A673 (cell line): ENCODE data around the gene WFS1. TPM values are rescaled to one million over a fixed set of nuclear protein-coding genes. Genes with fewer than 3 reads are reported as not detected.

Experiments used
- BruUV-seq: library from RNA; stranded (reverse); fragments of 400-500 nt; replicated peaks from 2 replicates; lab custom pipeline; 2021; lab: Mats Ljungman, UMichigan
- CTCF ChIA-PET: fragments of 300-600 bp; sonication (Branson Sonifier 250); formaldehyde crosslinking; loops from one replicate; lab custom pipeline; 2022; ENCODE audit warnings: antibody characterized with exemption; lab: Charles Lee
- POLR2A ChIA-PET: fragments of 300-600 bp; sonication (Branson Sonifier 250); formaldehyde crosslinking; loops from one replicate; lab custom pipeline; 2022; ENCODE audit warnings: antibody characterized with exemption; ENCODE audit not compliant: low non-redundant PET; lab: Charles Lee
- DNase-seq: peaks from one replicate; pipeline ENCODE4 v3.0.0-alpha.2; 2015; ENCODE audit warnings: low spot score
- H3K27ac ChIP-seq: fragments of 200-600 bp; sonication (generic); 2 replicates; pipeline ENCODE4 v1.5.1; 2016; ENCODE audit warnings: mixed run types, low read depth, mild to moderate bottlenecking, mixed read lengths, antibody characterized with exemption, low read length; ENCODE audit not compliant: poor library complexity, severe bottlenecking
- H3K27me3 ChIP-seq: fragments of 200-600 bp; sonication (generic); replicated peaks from 2 replicates; pipeline ENCODE4 v1.6.1; 2017; ENCODE audit warnings: mixed run types, low read depth, mild to moderate bottlenecking, mixed read lengths, antibody characterized with exemption, low read length; ENCODE audit not compliant: insufficient read depth, poor library complexity
- H3K36me3 ChIP-seq: fragments of 200-600 bp; sonication (generic); 2 replicates; pipeline ENCODE4 v1.6.1; 2016; ENCODE audit warnings: mixed run types, mild to moderate bottlenecking, mixed read lengths, antibody characterized with exemption, low read length; ENCODE audit not compliant: insufficient read depth, poor library complexity, severe bottlenecking
- H3K4me1 ChIP-seq: fragments of 200-600 bp; sonication (generic); 2 replicates; pipeline ENCODE4 v1.6.1; 2017; ENCODE audit warnings: mixed run types, mild to moderate bottlenecking, mixed read lengths, antibody characterized with exemption, low read length; ENCODE audit not compliant: insufficient read depth, poor library complexity, severe bottlenecking
- H3K4me3 ChIP-seq: fragments of 200-600 bp; sonication (generic); 2 replicates; pipeline ENCODE4 v1.5.1; 2016; ENCODE audit warnings: low read depth, mixed run types, mild to moderate bottlenecking, mixed read lengths, low read length; ENCODE audit not compliant: poor library complexity, severe bottlenecking
- H3K9me3 ChIP-seq: fragments of 200-600 bp; sonication (generic); 2 replicates; pipeline ENCODE4 v1.6.1; 2016; ENCODE audit warnings: mixed run types, low read depth, mild to moderate bottlenecking, mixed read lengths, antibody characterized with exemption, low read length; ENCODE audit not compliant: poor library complexity, severe bottlenecking
- CTCF ChIP-seq: fragments of 300-800, 200-600 bp; sonication (generic); conservative IDR thresholded peaks from 2 replicates; pipeline ENCODE4 v1.5.1; 2017; ENCODE audit warnings: low read depth, mild to moderate bottlenecking, antibody characterized with exemption, low read length, moderate library complexity, mixed read lengths
- EZH2 ChIP-seq: fragments of 200-600 bp; sonication (generic); IDR thresholded peaks from 2 replicates; pipeline ENCODE4 v1.6.1; 2017; ENCODE audit warnings: borderline replicate concordance, low read depth, mild to moderate bottlenecking, mixed read lengths, antibody characterized with exemption, low read length; ENCODE audit not compliant: poor library complexity, severe bottlenecking
- intact Hi-C: fragments of 100-400 bp; cut with micrococcal nuclease; formaldehyde crosslinking; loops from one replicate; pipeline ENCODE4 v1.10.0; 2022; ENCODE audit not compliant: unreplicated experiment
- total RNA-seq: library from RNA; stranded (reverse); gene quantifications from 2 replicates; pipeline ENCODE4 v1.2.3, GENCODE V29; 2021

The WFS1 gene
- total RNA-seq, 1 experiment from 2014 or later, result 14.0 TPM

- Histone ChIP-seq H3K4me1 (no peaks in the 10 kb centered on the region), H3K27ac (no peak overlapping the region), H3K36me3 (no peaks in the 10 kb centered on the region), H3K9me3 (peaks cover 3% of the 10 kb centered on the region), H3K4me3 (peak overlapping the region; percentile 45), H3K27me3 (peaks cover 38% of the 10 kb centered on the region)
- intact Hi-C loops, result no loop called here
- TF ChIP-seq CTCF (no peak), EZH2 (peak; percentile 48)
- ChIA-PET CTCF (no interaction called here), POLR2A (no interaction called here)
- DNase-seq, result peak; percentile 21
- no TSS peak for BruUV-seq
Observed at GRCh38 chr4:6308899-6309643, 39.4 kb downstream of the WFS1 start.

GRCh38 chr4:6309777-6310176 lies 40.1 kb downstream of the WFS1 start:
- CTCF ChIA-PET, result no interaction called here
- BruUV-seq, result no TSS peak
- H3K36me3 ChIP-seq, result no peaks in the 10 kb centered on the region
- intact Hi-C loops, result no loop called here
- POLR2A ChIA-PET, result no interaction called here
- TF ChIP-seq EZH2 (no peak), CTCF (no peak)
- no peak overlapping the region for H3K27ac ChIP-seq
- peaks cover 38% of the 10 kb centered on the region for H3K27me3 ChIP-seq
- H3K4me1 ChIP-seq, result no peaks in the 10 kb centered on the region
- H3K9me3 ChIP-seq, result peaks cover 3% of the 10 kb centered on the region
- DNase-seq, result no peak
- H3K4me3 ChIP-seq, result peak overlapping the region; percentile 45

- no peaks in the 10 kb centered on the region for H3K4me1 ChIP-seq
- H3K36me3 ChIP-seq, result no peaks in the 10 kb centered on the region
- intact Hi-C loops, result no loop called here
- TF ChIP-seq CTCF (no peak), EZH2 (no peak)
- CTCF ChIA-PET, result no interaction called here
- POLR2A ChIA-PET, result no interaction called here
- no peak overlapping the region for H3K4me3 ChIP-seq
- no TSS peak for BruUV-seq
- no peak for DNase-seq
- no peak overlapping the region for H3K27ac ChIP-seq
- H3K9me3 ChIP-seq, result peaks cover 3% of the 10 kb centered on the region
- H3K27me3 ChIP-seq, result peaks cover 44% of the 10 kb centered on the region
Observed at GRCh38 chr4:6313216-6313615, 43.6 kb downstream of the WFS1 start.
